HG03469 (cell line): ENCODE measurements around the gene ALDH1A1.

Source experiments
- ATAC-seq: cut with Tn5 transposase; IDR thresholded peaks from one replicate; pipeline ENCODE4 v1.9.1; 2021; ENCODE audit warnings: mild to moderate bottlenecking, moderate library complexity, moderate number of reproducible peaks; ENCODE audit not compliant: unreplicated experiment

Gene ALDH1A1

GRCh38 chr9:72898784-72899733 lies 53.8 kb downstream of the ALDH1A1 start:
- ATAC-seq, result no peak

- no peak for ATAC-seq
Observed at GRCh38 chr9:72898360-72898759, 54.5 kb downstream of the ALDH1A1 start.

GRCh38 chr9:72897069-72897649 lies 55.7 kb downstream of the ALDH1A1 start:
- ATAC-seq, result no peak

GRCh38 chr9:72896439-72896838 lies 56.4 kb downstream of the ALDH1A1 start:
- no peak for ATAC-seq

GRCh38 chr9:72895122-72895521 lies 57.7 kb downstream of the ALDH1A1 start:
- ATAC-seq, result no peak

- ATAC-seq, result no peak
Observed at GRCh38 chr9:72894342-72894741, 58.5 kb downstream of the ALDH1A1 start.

GRCh38 chr9:72893437-72893836 lies 59.4 kb downstream of the ALDH1A1 start:
- no peak for ATAC-seq

GRCh38 chr9:72891043-72891442 lies 61.8 kb downstream of the ALDH1A1 start:
- ATAC-seq, result no peak

- no peak for ATAC-seq
Observed at GRCh38 chr9:72888943-72889342, 63.9 kb downstream of the ALDH1A1 start.

GRCh38 chr9:72888067-72888466 lies 64.8 kb downstream of the ALDH1A1 start:
- ATAC-seq, result no peak

GRCh38 chr9:72886386-72886785 lies 66.5 kb downstream of the ALDH1A1 start:
- no peak for ATAC-seq

- ATAC-seq, result no peak
Observed at GRCh38 chr9:72884508-72884907, 68.3 kb downstream of the ALDH1A1 start.

GRCh38 chr9:72883875-72884274 lies 69.0 kb downstream of the ALDH1A1 start:
- no peak for ATAC-seq

- ATAC-seq, result no peak
Observed at GRCh38 chr9:72882117-72882775, 70.6 kb downstream of the ALDH1A1 start.

GRCh38 chr9:72880821-72881220 lies 72.0 kb downstream of the ALDH1A1 start:
- ATAC-seq, result no peak

- no peak for ATAC-seq
Observed at GRCh38 chr9:72875221-72875620, 77.6 kb downstream of the ALDH1A1 start.

- no peak for ATAC-seq
Observed at GRCh38 chr9:72874344-72874743, 78.5 kb downstream of the ALDH1A1 start.

- no peak for ATAC-seq
Observed at GRCh38 chr9:72873456-72873855, 79.4 kb downstream of the ALDH1A1 start.

- no peak for ATAC-seq
Observed at GRCh38 chr9:72872718-72873117, 80.1 kb downstream of the ALDH1A1 start.

GRCh38 chr9:72871685-72872084 lies 81.2 kb downstream of the ALDH1A1 start:
- no peak for ATAC-seq

GRCh38 chr9:72864327-72864726 lies 88.5 kb downstream of the ALDH1A1 start:
- no peak for ATAC-seq
